GM08714 (cell line): ENCODE measurements around the gene EFNA5.

Experiments used
- H3K4me3 ChIP-seq: fragments of 200-500 bp; sonication (Bioruptor generic); 2 replicates; pipeline ENCODE4 v1.5.1; 2014; ENCODE audit warnings: mild to moderate bottlenecking, low read length, inconsistent platforms
- ZNF274 ChIP-seq: IDR thresholded peaks from 2 replicates; pipeline ENCODE4 v1.6.1; 2012; ENCODE audit warnings: mild to moderate bottlenecking, low read depth, low read length

EFNA5 gene

DNA sequence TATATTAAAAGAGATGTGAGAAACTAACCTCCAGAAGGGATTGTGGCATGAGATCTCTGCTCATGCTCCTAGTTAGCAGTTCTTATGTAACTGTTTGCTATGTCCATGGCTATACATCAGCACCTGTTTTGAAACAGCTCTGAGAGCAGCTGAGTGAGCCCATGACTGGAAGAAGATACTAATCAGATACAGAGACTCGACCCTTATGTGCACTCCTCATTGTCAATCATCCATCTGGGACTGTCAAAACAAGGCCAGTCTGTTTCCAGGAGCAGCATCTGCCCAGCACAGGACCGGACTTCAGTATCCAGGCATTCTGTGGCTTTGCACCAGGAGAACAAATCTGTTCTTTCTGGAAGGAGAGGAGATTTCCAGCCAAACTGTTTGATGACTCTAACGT lies 77.7 kb downstream of the EFNA5 start:
- TF ChIP-seq ZNF274 = no peak
- H3K4me3 ChIP-seq = no peak overlapping the region

DNA sequence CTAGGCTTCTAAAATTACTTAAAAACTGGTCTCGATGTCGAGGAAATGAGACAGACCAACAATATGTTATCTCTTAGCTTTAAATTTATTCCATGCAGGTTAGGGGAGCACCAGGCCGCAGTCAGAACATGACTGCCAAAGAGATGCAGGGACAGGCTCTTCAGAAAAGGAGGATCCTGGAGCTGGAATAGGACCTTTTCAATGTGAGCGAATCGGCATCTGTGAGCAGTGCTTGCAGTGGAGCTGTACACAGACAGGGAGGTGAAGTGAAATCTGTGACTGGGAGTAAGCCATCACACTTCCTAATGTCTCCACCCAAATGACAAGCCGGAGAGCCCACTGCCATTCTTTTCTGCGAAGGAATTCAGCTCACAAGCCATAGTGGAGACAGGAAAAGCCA lies 78.2 kb downstream of the EFNA5 start:
- no peak for TF ChIP-seq ZNF274
- H3K4me3 ChIP-seq = no peak overlapping the region

GRCh38 chr5:107590686-107591085 lies 80.1 kb downstream of the EFNA5 start:
- H3K4me3 ChIP-seq = no peak overlapping the region
- TF ChIP-seq ZNF274 = no peak

- no peak overlapping the region for H3K4me3 ChIP-seq
- TF ChIP-seq ZNF274 = no peak
Measured at GRCh38 chr5:107589520-107590193, 81.1 kb downstream of the EFNA5 start.

DNA sequence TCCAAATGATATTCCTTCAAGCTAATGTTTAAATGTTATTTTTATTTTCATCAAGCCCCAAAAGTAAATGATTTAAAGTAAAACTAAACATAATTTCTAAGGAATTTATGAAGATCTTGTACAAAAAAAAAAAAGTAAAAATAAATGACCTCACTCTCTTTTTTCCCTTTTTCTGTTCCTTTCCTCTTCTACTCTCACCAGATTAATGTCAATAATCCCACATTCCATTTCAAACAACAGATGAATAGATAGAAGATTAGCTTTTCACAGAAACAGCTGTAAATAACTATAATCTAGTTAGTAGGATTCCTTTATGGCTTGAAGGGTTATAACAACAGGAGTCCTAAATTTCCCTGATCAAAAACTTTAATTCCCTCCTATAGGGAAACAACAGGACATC lies 88.1 kb downstream of the EFNA5 start:
- TF ChIP-seq ZNF274 = no peak

GRCh38 chr5:107580889-107581820 lies 89.6 kb downstream of the EFNA5 start:
- no peak for TF ChIP-seq ZNF274
- no peak overlapping the region for H3K4me3 ChIP-seq

More for the DNA sequence above, 88.1 kb downstream of the EFNA5 start:
- no peak overlapping the region for H3K4me3 ChIP-seq

DNA sequence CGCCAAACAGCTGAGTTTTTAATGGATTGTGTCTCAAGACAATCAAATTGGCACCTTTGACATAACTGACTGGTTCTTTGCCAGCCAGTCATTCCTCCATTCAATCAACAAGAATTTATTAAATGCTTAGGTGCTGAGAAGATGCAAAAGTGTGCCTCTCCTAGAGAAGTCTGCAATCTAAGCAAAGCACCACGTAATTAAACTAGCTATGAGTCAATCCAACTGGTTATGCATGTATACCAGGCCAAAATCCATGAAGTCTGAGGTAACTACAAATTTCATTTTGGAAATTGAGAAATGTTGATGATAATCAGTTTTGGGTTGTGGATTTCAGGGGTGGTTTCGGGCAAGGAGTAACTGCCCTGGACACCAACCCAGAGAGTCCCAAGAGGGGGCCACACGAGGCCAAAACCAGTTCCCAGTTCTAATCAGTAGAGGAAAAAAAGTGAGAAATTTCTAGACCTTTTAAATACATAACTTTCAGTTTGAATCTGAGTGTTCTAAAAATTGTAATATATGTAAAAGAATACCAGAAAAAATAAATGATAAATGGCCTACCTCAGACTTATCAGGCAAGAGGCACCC lies 92.6 kb downstream of the EFNA5 start:
- no peak for TF ChIP-seq ZNF274

DNA sequence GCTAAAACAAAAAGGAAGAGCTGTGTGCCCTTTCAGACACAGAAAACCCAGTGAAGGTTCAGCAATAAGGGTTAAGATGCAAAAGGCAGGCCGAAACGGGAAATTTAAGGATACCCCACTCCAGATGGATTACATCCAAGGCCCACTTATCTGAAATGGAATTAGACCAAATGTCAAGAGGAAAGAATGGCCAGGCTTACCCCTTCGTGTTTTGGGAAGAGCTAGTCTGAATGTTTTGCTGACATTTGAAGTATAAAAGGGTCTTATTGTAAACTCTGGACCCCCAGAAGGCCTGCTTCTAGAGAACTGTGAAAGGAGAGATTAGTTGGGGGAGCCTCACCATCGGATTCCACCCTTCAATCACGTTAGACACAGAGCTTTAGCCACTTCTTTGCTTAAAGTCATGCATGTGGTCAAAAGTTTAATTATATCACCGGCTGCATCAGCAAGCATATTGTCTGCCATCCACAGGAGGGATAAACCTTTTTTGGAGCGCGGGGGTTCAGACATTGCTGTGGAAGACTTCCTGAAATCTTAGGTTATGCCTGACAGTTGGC lies 93.3 kb downstream of the EFNA5 start:
- TF ChIP-seq ZNF274 = no peak
- H3K4me3 ChIP-seq = no peak overlapping the region

More for the DNA sequence above, 92.6 kb downstream of the EFNA5 start:
- H3K4me3 ChIP-seq = no peak overlapping the region

DNA sequence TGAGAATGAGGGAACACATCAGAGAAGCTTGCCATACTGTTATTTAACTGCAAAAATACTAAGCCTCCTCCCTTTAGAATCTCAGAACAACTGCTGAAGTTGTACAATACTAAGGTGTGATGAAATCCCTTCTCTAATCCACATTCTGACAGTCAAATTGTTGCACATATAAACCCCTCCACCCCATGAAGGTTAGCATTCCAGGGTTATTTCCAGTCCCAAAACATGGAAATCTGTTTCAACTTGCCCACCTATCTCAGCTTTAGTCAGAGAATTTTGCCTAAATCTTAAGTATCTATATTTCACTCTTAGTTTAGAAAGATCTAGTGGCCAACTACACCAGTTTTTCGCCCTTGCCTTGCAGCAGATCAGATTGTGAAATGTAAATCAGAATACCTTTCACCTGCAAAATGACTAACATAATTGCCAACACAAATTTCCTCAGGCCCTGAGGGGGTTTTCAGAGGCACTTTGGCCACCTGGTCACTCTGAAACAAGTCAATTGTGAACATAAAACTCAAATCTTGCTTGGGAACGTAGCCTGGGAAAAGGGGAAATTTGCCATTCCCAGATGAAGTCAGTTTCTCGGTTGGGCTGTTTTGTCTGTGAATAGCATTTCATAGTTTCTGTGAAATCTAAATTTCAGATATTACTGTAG lies 93.9 kb downstream of the EFNA5 start:
- no peak overlapping the region for H3K4me3 ChIP-seq
- no peak for TF ChIP-seq ZNF274

DNA sequence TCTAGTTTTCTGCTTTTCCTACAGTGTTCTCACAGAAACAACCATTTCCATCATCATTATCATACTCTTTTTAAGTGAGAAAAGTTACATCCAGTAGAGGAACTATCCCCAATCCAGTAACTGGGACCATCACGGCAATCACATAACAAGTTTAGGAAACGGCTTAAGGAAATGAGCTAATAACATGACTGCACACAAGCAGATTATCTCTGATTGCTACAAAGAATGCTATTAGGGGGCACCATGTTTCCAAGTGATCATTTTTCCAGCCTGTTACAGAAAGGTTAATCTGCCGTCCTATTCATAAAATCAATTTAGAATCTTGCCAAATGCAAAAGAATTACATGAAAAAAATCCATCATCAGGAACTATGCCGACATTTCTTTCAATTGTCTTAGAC lies 94.6 kb downstream of the EFNA5 start:
- H3K4me3 ChIP-seq = no peak overlapping the region
- TF ChIP-seq ZNF274 = no peak

GRCh38 chr5:107574287-107574686 lies 96.5 kb downstream of the EFNA5 start:
- H3K4me3 ChIP-seq = no peak overlapping the region
- no peak for TF ChIP-seq ZNF274

DNA sequence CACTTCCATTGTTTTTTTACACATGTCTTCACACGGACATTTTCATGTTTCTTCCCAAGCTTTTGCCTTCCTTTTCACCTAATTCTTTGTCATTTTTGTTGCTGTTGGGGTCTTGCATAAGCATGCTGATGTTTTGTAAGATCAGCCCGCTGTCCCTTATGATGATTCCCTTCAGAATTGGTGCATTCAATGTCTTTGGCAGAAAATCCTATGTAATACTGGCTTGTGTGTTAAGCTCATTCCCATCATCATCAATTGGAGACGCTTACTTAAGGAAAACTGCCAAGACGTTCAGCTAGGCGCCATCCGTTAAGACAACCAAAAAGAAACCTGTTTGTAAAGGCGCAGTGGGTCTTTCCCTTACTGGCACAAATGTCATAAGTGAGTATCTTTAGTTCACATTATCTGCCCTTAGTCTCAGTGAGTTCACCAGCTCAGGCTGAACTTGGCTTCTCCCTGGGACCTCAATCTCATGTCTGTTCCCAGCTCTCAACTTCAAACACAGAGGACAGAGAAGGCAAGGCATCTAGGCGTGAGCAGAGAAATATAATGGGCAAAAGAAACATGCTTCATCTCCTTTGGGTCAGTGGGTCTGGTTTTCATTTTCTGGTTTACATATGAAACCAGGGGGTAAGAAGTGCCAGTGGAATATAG lies 97.9 kb downstream of the EFNA5 start:
- TF ChIP-seq ZNF274 = no peak

DNA sequence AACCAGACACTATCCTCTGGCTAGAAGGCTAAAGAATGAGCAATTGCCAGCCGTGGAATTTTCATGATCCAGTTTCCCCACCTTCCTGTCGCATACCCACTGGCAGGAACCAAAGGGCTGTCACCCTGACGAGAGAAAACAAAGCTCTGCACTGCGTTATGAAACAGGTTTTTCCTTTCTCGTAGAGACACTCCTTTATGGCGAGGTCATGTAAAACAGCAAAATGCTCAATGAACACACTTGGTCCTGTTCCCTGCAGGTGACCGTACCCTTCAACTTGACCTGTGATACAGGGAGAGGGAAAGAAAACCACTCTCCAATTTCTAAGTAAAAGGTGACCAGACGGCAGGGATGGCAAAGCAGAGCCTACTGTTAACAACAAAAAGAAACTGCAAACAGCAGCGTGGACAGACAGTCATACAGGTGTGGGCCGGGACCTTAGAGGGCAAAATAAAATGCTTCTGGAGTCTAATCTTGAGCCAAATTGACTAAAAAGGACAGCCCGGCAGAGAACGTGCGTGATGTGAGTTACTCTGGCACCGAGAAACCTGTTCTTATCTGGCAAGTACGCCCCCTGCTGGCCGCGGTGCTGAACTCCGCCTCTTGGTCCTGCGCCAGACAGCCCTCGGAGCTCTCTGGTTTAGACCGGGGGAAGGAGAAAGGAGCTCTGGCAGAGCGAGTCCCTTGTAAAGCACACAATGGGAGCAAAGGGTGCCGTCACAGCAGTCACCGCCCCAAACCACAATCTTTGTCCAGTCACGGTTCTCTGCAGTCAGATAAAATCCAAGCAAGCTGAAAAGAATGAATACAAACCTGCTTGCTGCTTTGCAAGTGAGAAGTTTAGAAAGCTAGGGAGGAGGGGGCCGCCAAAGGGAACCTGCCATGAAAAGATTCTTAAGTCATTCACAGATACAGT lies 98.9 kb downstream of the EFNA5 start:
- peak overlapping the region; percentile 66; the same call in 1 of the 2 replicates for H3K4me3 ChIP-seq
- TF ChIP-seq ZNF274 = no peak

More for the DNA sequence above, 97.9 kb downstream of the EFNA5 start:
- no peak overlapping the region for H3K4me3 ChIP-seq
